Thyroid gland (tissue), 4 donors: Measurements from ENCODE around the gene PHGDH. TPM values are rescaled to one million over a fixed set of nuclear protein-coding genes. Genes with fewer than 3 reads are reported as not detected.
"Not testable (repeated sequence)": the region's sequence is repeated elsewhere in the genome, so short reads cannot be mapped to it uniquely, and the experiment has no call there.

Experiments used
- DNase-seq, 2 donors: peaks; one replicate each; pipeline ENCODE4 v3.0.0-alpha.2; 2019
- H3K27ac ChIP-seq, 3 donors: fragments of 200-600 bp; sonication (generic); 1 replicate in 2 of 3; 2 replicates in 1 of 3; pipeline ENCODE4 v1.5.1; 2016 to 2019; ENCODE audit warnings: mild to moderate bottlenecking in 1 of 3, moderate library complexity in 1 of 3
- H3K27me3 ChIP-seq: fragments of 200-600 bp; sonication (generic); one replicate; pipeline ENCODE4 v1.5.1; 2019
- H3K36me3 ChIP-seq, 2 donors: fragments of 200-600 bp; sonication (generic); one replicate each; pipeline ENCODE4 v1.5.1; 2016 to 2019
- H3K4me1 ChIP-seq, 2 donors: fragments of 200-600 bp; sonication (generic); one replicate each; pipeline ENCODE4 v1.5.1; 2017 to 2019
- H3K4me3 ChIP-seq, 3 donors: fragments of 200-600 bp; sonication (generic); replicated peaks in 1 of 3; 1 replicate in 2 of 3; 2 replicates in 1 of 3; pipeline ENCODE4 v1.5.1; 2016; ENCODE audit warnings: mild to moderate bottlenecking in 1 of 3
- H3K9me3 ChIP-seq: fragments of 200-600 bp; sonication (generic); one replicate; pipeline ENCODE4 v1.5.1; 2017
- CTCF ChIP-seq, 6 experiments: fragments of 200-600 bp in 3 of 6; fragments of 450-650 bp in 3 of 6; sonication (generic) in 3 of 6; IDR thresholded peaks; one replicate each; pipeline ENCODE4 v1.5.1; 2016 to 2019; ENCODE audit warnings: antibody characterized with exemption in 6 of 6, mild to moderate bottlenecking in 2 of 6, inconsistent platforms in 1 of 6, moderate library complexity in 1 of 6
- POLR2A ChIP-seq, 2 donors: fragments of 450-650 bp; IDR thresholded peaks; one replicate each; pipeline ENCODE4 v1.6.1; 2017; ENCODE audit warnings: antibody characterized with exemption in 2 of 2, mild to moderate bottlenecking in 2 of 2, moderate library complexity in 1 of 2
- WGBS, 2 donors: methylation state at CpG; one replicate each; pipeline ENCODE4 v1.1.5; 2017; 5-methylcytosine and 5-hydroxymethylcytosine counted together
- intact Hi-C: fragments of 100-400 bp; cut with DNase I; formaldehyde crosslinking; loops from one replicate; pipeline ENCODE4 v1.15.1; 2023
- total RNA-seq, 4 donors: library from RNA; depleted of rRNA; stranded (reverse); fragments of >200 nt; gene quantifications; one replicate each; pipeline ENCODE4 v1.2.3, GENCODE V29; 2016

Gene PHGDH
- total RNA-seq, 4 donors from 2014 or later: 36.0 to 308 (median 102) TPM

DNA sequence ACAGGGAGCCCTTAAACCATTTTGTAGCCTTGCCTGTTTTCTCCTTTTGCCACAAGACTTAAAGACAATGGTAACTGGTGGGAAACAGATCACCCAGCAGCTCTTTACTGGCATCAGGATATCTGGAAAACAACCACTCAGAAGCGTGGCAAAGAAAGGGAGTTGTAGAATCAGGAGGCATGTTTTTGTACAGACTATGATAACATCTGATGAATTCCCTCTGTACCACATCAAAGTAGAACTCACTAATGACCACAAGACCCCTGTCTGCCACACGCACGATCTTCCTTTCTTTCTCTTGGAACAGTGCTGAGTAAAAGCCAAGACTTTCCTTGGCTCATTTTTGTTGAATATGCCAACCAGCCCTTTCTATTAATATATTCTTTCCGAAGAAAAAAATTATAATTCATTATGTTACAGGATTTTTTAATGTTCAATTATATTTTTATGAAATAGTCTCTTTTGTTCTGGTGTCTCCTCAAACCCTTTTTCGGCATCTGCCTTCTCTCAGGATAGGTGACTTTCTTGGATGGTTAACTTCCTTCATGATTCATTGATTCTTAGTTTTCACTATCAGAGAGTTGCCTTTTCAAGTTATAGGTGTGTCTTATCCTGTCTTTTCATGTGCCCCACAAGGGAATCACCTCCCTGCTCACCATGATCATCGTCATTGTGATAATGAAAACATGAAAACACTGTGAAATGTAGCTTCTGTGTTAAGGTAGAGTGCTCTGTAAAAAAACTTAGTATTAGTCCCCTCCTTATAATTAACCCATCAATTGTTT lies 7.9 kb upstream of the PHGDH start:
- Histone ChIP-seq H3K27ac (no peak overlapping the region), H3K4me1 (no peaks in the 10 kb centered on the region), H3K4me3 (no peak overlapping the region), H3K27me3 (no peaks in the 10 kb centered on the region), H3K9me3 (no peaks in the 10 kb centered on the region), H3K36me3 (no peaks in the 10 kb centered on the region)
- intact Hi-C loops: no loop called here
- no peak for TF ChIP-seq POLR2A (IDR thresholded peaks at IDR 0.05)
- DNase-seq: no peak
- 86% methylated on average over 6 of the region's 6 CpGs for WGBS, 2 donors

DNA sequence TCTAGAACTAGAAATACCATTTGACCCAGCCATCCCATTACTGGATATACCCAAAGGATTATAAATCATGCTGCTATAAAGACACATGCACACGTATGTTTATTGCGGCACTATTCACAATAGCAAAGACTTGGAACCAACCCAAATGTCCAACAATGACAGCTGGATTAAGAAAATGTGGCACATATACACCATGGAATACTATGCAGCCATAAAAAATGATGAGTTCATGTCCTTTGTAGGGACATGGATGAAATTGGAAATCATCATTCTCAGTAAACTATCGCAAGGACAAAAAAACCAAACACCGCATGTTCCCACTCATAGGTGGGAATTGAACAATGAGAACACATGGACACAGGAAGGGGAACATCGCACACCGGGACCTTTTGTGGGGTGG lies 5.1 kb upstream of the PHGDH start:
- WGBS, 2 donors: 96 to 97% methylated on average over 6 of the region's 6 CpGs
- H3K9me3 ChIP-seq, H3K4me3 ChIP-seq, H3K36me3 ChIP-seq, H3K4me1 ChIP-seq, H3K27ac ChIP-seq, DNase-seq, H3K27me3 ChIP-seq, intact Hi-C loops: not testable (repeated sequence)

- H3K4me3 ChIP-seq, H3K27ac ChIP-seq, intact Hi-C loops, H3K27me3 ChIP-seq, H3K9me3 ChIP-seq, DNase-seq, H3K36me3 ChIP-seq: not testable (repeated sequence)
- peaks cover 12 to 18% of the 10 kb centered on the region in 2 donors for H3K4me1 ChIP-seq
- 28 to 32% methylated on average over 10 of the region's 10 CpGs for WGBS, 2 donors
Observed at GRCh38 chr1:119711356-119711803, 354 bp upstream of the PHGDH start.

- Histone ChIP-seq H3K27ac (peak overlapping the region; percentile 1 to 70 (median 53)), H3K9me3 (no peaks in the 10 kb centered on the region), H3K4me1 (peaks cover 12 to 18% of the 10 kb centered on the region in 2 donors), H3K4me3 (peak overlapping the region; percentile 49 to 89 (median 56)), H3K27me3 (no peaks in the 10 kb centered on the region), H3K36me3 (no peaks in the 10 kb centered on the region)
- TF ChIP-seq POLR2A (IDR thresholded peaks at IDR 0.05): no peak
- no peak for TF ChIP-seq CTCF (IDR thresholded peaks at IDR 0.05)
- 0 to 4% methylated on average over 14 to 33 of the region's 51 CpGs for WGBS, 2 donors
- DNase-seq: peak; percentile 75 to 77
- intact Hi-C loops: no loop called here
Observed at GRCh38 chr1:119712342-119713038, 756 bp downstream of the PHGDH start.

DNA sequence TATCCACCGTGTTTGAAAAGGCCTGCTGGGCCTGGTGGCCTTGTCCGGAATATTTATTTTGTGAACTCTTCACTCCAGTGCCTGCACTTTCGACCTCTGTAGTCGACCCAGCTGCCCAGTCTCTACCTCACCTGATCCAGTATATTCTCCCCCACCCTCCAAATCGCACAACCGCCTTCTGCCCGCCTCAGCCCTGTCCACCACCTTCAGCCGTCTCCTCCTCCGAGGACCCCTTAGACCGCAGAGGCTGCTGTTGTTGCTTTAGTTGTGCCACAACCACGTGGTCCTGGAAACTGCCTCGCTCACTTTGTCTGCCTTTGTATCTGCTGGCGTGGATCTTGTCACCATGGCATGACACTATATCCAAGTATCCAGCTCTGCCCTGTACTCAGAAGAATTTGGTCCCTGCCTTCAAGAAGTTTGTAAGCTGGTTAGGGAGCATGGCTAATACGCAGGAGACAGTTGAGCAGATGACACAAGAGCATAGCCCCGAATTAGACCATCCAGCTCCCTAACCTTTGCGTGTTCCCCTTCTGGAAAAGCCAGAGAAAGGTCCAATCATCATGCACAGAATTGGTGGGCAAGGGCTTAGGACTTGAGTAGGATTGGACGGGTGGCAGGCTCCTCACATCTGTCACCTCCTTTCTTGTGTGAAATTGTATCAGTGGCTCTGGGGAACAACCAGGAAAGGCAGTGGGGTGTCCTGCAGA lies 1.5 kb downstream of the PHGDH start:
- Histone ChIP-seq H3K27ac (peak overlapping the region; percentile 1 to 70 (median 53)), H3K27me3 (no peaks in the 10 kb centered on the region), H3K4me1 (peaks cover 12 to 18% of the 10 kb centered on the region in 2 donors), H3K9me3 (no peaks in the 10 kb centered on the region), H3K4me3 (no peak overlapping the region), H3K36me3 (no peaks in the 10 kb centered on the region)
- TF ChIP-seq CTCF (IDR thresholded peaks at IDR 0.05): no peak
- intact Hi-C loops: no loop called here
- peak; percentile 39 to 44 for DNase-seq
- WGBS, 2 donors: 27 to 34% methylated on average over 17 of the region's 17 CpGs

- Histone ChIP-seq H3K9me3 (no peaks in the 10 kb centered on the region), H3K4me3 (no peak overlapping the region), H3K4me1 (peaks cover 12 to 18% of the 10 kb centered on the region in 2 donors), H3K36me3 (no peaks in the 10 kb centered on the region), H3K27ac (peak overlapping the region in 2 of 3 donors; percentile 1 to 53), H3K27me3 (no peaks in the 10 kb centered on the region)
- intact Hi-C loops: no loop called here
- TF ChIP-seq POLR2A (IDR thresholded peaks at IDR 0.05): no peak
- TF ChIP-seq CTCF (IDR thresholded peaks at IDR 0.05): no peak
- WGBS, 2 donors: 51 to 66% methylated on average over 6 of the region's 6 CpGs
- DNase-seq: peak in 1 of 2 donors; percentile 13
Observed at GRCh38 chr1:119713749-119714456, 2.2 kb downstream of the PHGDH start.
